H1 (cell line): ENCODE results near the gene ZNF414. TPM values are rescaled to one million over a fixed set of nuclear protein-coding genes. Genes with fewer than 3 reads are reported as not detected.

Experiments
- CTCF ChIA-PET: fragments of 300-600 bp; sonication (Branson Sonifier 250); formaldehyde crosslinking; loops from one replicate; lab custom pipeline; 2021; ENCODE audit not compliant: partially characterized antibody; lab: Charles Lee
- POLR2A ChIA-PET: fragments of 300-600 bp; sonication (Branson Sonifier 250); formaldehyde crosslinking; loops from one replicate; lab custom pipeline; 2021; ENCODE audit warnings: inconsistent platforms; ENCODE audit not compliant: partially characterized antibody; lab: Charles Lee
- DNase-seq, 2 experiments: peaks; one replicate each; pipeline versions ENCODE4 v3.0.0 to v3.0.0-alpha.2; 2010 to 2022; ENCODE audit warnings: low spot score in 2 of 2, low read depth in 1 of 2, mixed read lengths in 1 of 2
- FAIRE-seq: peaks from 2 replicates; lab custom pipeline; 2011; peaks lifted over from hg19 to GRCh38; lab: Jason Lieb, UNC
- H2AFZ ChIP-seq: 2 replicates; pipeline ENCODE4 v1.8.1; 2012; ENCODE audit warnings: low read length, inconsistent platforms
- H2AK5ac ChIP-seq: 2 replicates; pipeline ENCODE4 v1.6.1; 2013; ENCODE audit warnings: low read depth, low read length
- H2BK120ac ChIP-seq: replicated peaks from 2 replicates; pipeline ENCODE3; 2013; ENCODE audit warnings: low read depth, low read length, inconsistent platforms
- H2BK12ac ChIP-seq: 2 replicates; pipeline ENCODE4 v1.6.1; 2013; ENCODE audit warnings: low read depth, low read length
- H2BK15ac ChIP-seq: 2 replicates; pipeline ENCODE4 v1.6.1; 2013; ENCODE audit warnings: low read length
- H2BK20ac ChIP-seq: 2 replicates; pipeline ENCODE4 v1.6.1; 2013; ENCODE audit warnings: low read length
- H2BK5ac ChIP-seq: 2 replicates; pipeline ENCODE4 v1.6.1; 2013; ENCODE audit warnings: low read depth, low read length
- H3K14ac ChIP-seq: 2 replicates; pipeline ENCODE4 v1.6.1; 2013; ENCODE audit warnings: inconsistent platforms; ENCODE audit not compliant: insufficient read length
- H3K18ac ChIP-seq: 2 replicates; pipeline ENCODE4 v1.6.1; 2013; ENCODE audit warnings: low read length; ENCODE audit errors: extremely low read depth
- H3K23ac ChIP-seq: 2 replicates; pipeline ENCODE4 v1.6.1; 2013; ENCODE audit warnings: inconsistent platforms; ENCODE audit not compliant: insufficient read length
- H3K23me2 ChIP-seq: 2 replicates; pipeline ENCODE4 v1.6.1; 2013; ENCODE audit warnings: low read depth, low read length
- H3K27ac ChIP-seq: 2 replicates; pipeline ENCODE4 v1.6.1; 2011; ENCODE audit warnings: low read depth, low read length, inconsistent platforms
- H3K27me3 ChIP-seq, 4 experiments: replicated peaks in 1 of 4; 1 replicate in 1 of 4; 2 replicates in 3 of 4; pipeline versions ENCODE4 v1.6.1 to v1.8.1; 2011 to 2013; ENCODE audit warnings: low read length in 3 of 4, mild to moderate bottlenecking in 3 of 4, inconsistent platforms in 2 of 4, mixed read lengths in 2 of 4, moderate library complexity in 1 of 4; ENCODE audit not compliant: control insufficient read depth in 3 of 4, insufficient read depth in 3 of 4; ENCODE audit errors: extremely low read depth in 1 of 4
- H3K36me3 ChIP-seq, 4 experiments: 2 replicates each; pipeline versions ENCODE4 v1.6.1 to v1.8.1; 2011 to 2013; ENCODE audit warnings: mild to moderate bottlenecking in 4 of 4, low read length in 3 of 4, moderate library complexity in 2 of 4, control low read depth in 1 of 4, inconsistent platforms in 1 of 4; ENCODE audit not compliant: insufficient read depth in 4 of 4, control insufficient read depth in 2 of 4
- H3K4ac ChIP-seq: replicated peaks from 2 replicates; pipeline ENCODE3; 2013; ENCODE audit warnings: low read length, low read depth, mixed read lengths, inconsistent platforms; ENCODE audit not compliant: insufficient read length
- H3K4me1 ChIP-seq, 4 experiments: replicated peaks in 1 of 4; 1 replicate in 1 of 4; 2 replicates in 3 of 4; pipeline versions ENCODE4 v1.6.1 to v1.8.1; 2011 to 2013; ENCODE audit warnings: low read length in 3 of 4, inconsistent platforms in 2 of 4, mixed read lengths in 1 of 4; ENCODE audit not compliant: insufficient read depth in 4 of 4, control insufficient read depth in 3 of 4
- H3K4me2 ChIP-seq, 2 experiments: 2 replicates each; pipeline versions ENCODE4 v1.6.1 to v1.8.1; 2011 to 2013; ENCODE audit warnings: low read depth in 2 of 2, low read length in 2 of 2, control low read depth in 1 of 2, inconsistent platforms in 1 of 2, mild to moderate bottlenecking in 1 of 2; ENCODE audit not compliant: insufficient read depth in 1 of 2
- H3K4me3 ChIP-seq, 4 experiments: fragments of 200-600, 300-600 bp in 1 of 4; sonication (generic), shearing (Covaris generic), sonication (Bioruptor Twin) in 1 of 4; 2 replicates each; pipeline versions ENCODE4 v1.5.1 to v1.8.1; 2011 to 2016; ENCODE audit warnings: low read length in 4 of 4, low read depth in 3 of 4, control low read depth in 2 of 4, inconsistent platforms in 2 of 4, mild to moderate bottlenecking in 2 of 4, mixed read lengths in 1 of 4, moderate library complexity in 1 of 4; ENCODE audit not compliant: insufficient read depth in 2 of 4; ENCODE audit errors: extremely low read depth in 1 of 4
- H3K56ac ChIP-seq: replicated peaks from 2 replicates; pipeline ENCODE3; 2013; ENCODE audit warnings: low read depth, mild to moderate bottlenecking, mixed read lengths, low read length, inconsistent platforms; ENCODE audit not compliant: insufficient read length
- H3K79me1 ChIP-seq: 2 replicates; pipeline ENCODE4 v1.6.1; 2013; ENCODE audit warnings: low read depth, low read length, control low read depth
- H3K79me2 ChIP-seq, 2 experiments: 2 replicates each; pipeline versions ENCODE4 v1.6.1 to v1.8.1; 2012 to 2013; ENCODE audit warnings: low read length in 2 of 2, mild to moderate bottlenecking in 2 of 2, inconsistent platforms in 1 of 2; ENCODE audit not compliant: insufficient read depth in 2 of 2, control insufficient read depth in 1 of 2
- H3K9ac ChIP-seq, 4 experiments: replicated peaks in 1 of 4; 1 replicate in 1 of 4; 2 replicates in 3 of 4; pipeline versions ENCODE4 v1.6.1 to v1.8.1; 2011 to 2013; ENCODE audit warnings: low read depth in 3 of 4, low read length in 3 of 4, control low read depth in 2 of 4, mild to moderate bottlenecking in 2 of 4, moderate library complexity in 2 of 4, inconsistent platforms in 1 of 4; ENCODE audit errors: extremely low read depth in 1 of 4
- H3K9me3 ChIP-seq, 2 experiments: 2 replicates each; pipeline versions ENCODE4 v1.6.1 to v1.8.1; 2012 to 2013; ENCODE audit warnings: mild to moderate bottlenecking in 2 of 2, moderate library complexity in 2 of 2, control low read depth in 1 of 2, inconsistent platforms in 1 of 2, low read depth in 1 of 2, low read length in 1 of 2, mixed read lengths in 1 of 2; ENCODE audit not compliant: insufficient read depth in 2 of 2
- H4K20me1 ChIP-seq, 2 experiments: replicated peaks in 1 of 2; 2 replicates each; pipeline versions ENCODE3 to v1.8.1; 2011 to 2013; ENCODE audit warnings: inconsistent platforms in 2 of 2, low read length in 2 of 2, mild to moderate bottlenecking in 1 of 2; ENCODE audit not compliant: insufficient read depth in 2 of 2, control insufficient read depth in 1 of 2
- H4K5ac ChIP-seq: 2 replicates; pipeline ENCODE4 v1.6.1; 2013; ENCODE audit warnings: low read length, low read depth, mixed read lengths, inconsistent platforms; ENCODE audit not compliant: insufficient read length
- H4K8ac ChIP-seq: 2 replicates; pipeline ENCODE4 v1.8.0; 2013; ENCODE audit warnings: mild to moderate bottlenecking, moderate library complexity, low read length, inconsistent platforms; ENCODE audit not compliant: insufficient read depth; ENCODE audit errors: extremely low read depth
- H4K91ac ChIP-seq: replicated peaks from 2 replicates; pipeline ENCODE3; 2013; ENCODE audit warnings: low read length, mixed read lengths, inconsistent platforms; ENCODE audit not compliant: insufficient read length
- BRCA1 ChIP-seq: IDR thresholded peaks from 2 replicates; pipeline ENCODE4 v1.6.1; 2012; ENCODE audit warnings: low read depth, low read length, improper control_type of control experiment
- HDAC2 ChIP-seq, 2 experiments: fragments of 300-600 bp in 1 of 2; sonication (generic) in 1 of 2; IDR thresholded peaks; 2 replicates each; pipeline ENCODE4 v1.6.1; 2011 to 2012; ENCODE audit warnings: low read depth in 2 of 2, low read length in 2 of 2, mild to moderate bottlenecking in 2 of 2, moderate library complexity in 2 of 2, borderline replicate concordance in 1 of 2, inconsistent platforms in 1 of 2
- JUN ChIP-seq: IDR thresholded peaks from 2 replicates; pipeline ENCODE4 v1.6.1; 2011; ENCODE audit warnings: low read depth, mild to moderate bottlenecking, improper control_type of control experiment, low read length
- POLR2A ChIP-seq, 2 experiments: IDR thresholded peaks; 1 replicate in 1 of 2; 2 replicates in 1 of 2; pipeline ENCODE4 v1.6.1; 2011; ENCODE audit warnings: low read depth in 2 of 2, low read length in 2 of 2, mild to moderate bottlenecking in 2 of 2; ENCODE audit errors: control extremely low read depth in 1 of 2
- SIX5 ChIP-seq: IDR thresholded peaks from 2 replicates; pipeline ENCODE4 v1.6.1; 2011; ENCODE audit warnings: mild to moderate bottlenecking, low read depth, low read length
- SP1 ChIP-seq: IDR thresholded peaks from 2 replicates; pipeline ENCODE4 v1.6.1; 2011; ENCODE audit warnings: low read depth, low read length
- WGBS, 2 experiments: shearing (Covaris generic) in 1 of 2; methylation state at CpG; one replicate each; pipeline versions ENCODE4 v1.1.6 to v1.1.7; 2013 to 2015; ENCODE audit warnings: low lambda C conversion rate in 2 of 2, mixed read lengths in 2 of 2, inconsistent platforms in 1 of 2, low coverage in 1 of 2, missing lambda C conversion rate in 1 of 2; ENCODE audit not compliant: insufficient replicate concordance in 2 of 2, insufficient coverage in 1 of 2, insufficient read length in 1 of 2; ENCODE audit errors: extremely low coverage in 1 of 2, missing lambda C conversion rate in 1 of 2; 5-methylcytosine and 5-hydroxymethylcytosine counted together
- polyA plus RNA-seq, 7 experiments: library from polyadenylated mRNA; depleted of rRNA in 3 of 7; stranded (reverse) in 5 of 7; unstranded in 2 of 7; fragments of >200 nt in 5 of 7; fragments of 200-250 nt in 2 of 7; gene quantifications; 1 replicate in 5 of 7; 2 replicates in 1 of 7; 4 replicates in 1 of 7; pipeline versions ENCODE4 v1.2.1 to v1.2.3, GENCODE V29; 2011 to 2013; ENCODE audit warnings: missing spikeins in 2 of 7, mixed read lengths in 2 of 7
- total RNA-seq: library from RNA; stranded (reverse); fragmentation: NEBNext Ultra II Directional; extraction: Animal tissue kit (Norgen Biotek cat#: 25700); gene quantifications from 2 replicates; pipeline ENCODE4 v1.2.1, GENCODE V29; 2021

The ZNF414 gene
- total and polyA plus RNA-seq, 2 of the 8 experiments (the other 6 are each of a cell fraction or from before 2014, with no cell fraction given) = 9.7 to 26.8 TPM

DNA sequence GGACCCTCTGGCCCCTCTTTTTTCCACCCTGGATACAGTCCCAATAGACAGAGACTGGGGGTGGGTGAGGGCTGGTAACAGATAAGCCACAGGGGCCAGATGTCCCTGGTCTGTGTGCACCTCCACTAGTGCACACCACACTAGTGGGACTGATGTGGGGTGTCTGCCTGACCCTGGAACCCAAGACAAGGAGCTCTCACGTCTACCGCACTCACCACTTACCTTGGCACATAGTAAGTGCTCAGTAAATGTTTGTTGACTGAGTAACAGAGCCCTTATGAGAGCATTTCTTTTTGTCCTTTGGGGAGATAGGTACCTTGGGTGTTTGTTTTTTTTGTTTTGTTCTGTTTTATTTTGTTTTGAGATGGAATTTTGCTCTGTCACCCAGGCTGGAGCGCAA, 23.1 kb upstream of the ZNF414 start:
- Histone ChIP-seq H3K4me3 (no peak overlapping the region), H3K23me2 (no peaks in the 10 kb centered on the region), H3K4me1 (0 out of 7 replicates have a peak, but pooled peaks cover 0 to 3% (median 0%) of the 10 kb centered on the region in 4 experiments), H3K27me3 (no peaks in the 10 kb centered on the region), H2AK5ac (no peak overlapping the region), H3K4ac (no peak overlapping the region), H2BK20ac (no peak overlapping the region), H3K27ac (no peak overlapping the region), H2BK15ac (no peak overlapping the region), H4K8ac (no peak overlapping the region), H3K36me3 (0 out of 8 replicates have a peak, but pooled peaks cover 0 to 3% (median 0%) of the 10 kb centered on the region in 4 experiments), H3K9me3 (no peaks in the 10 kb centered on the region), H3K4me2 (no peak overlapping the region), H4K5ac (no peak overlapping the region), H2AFZ (no peak overlapping the region), H3K79me2 (no peaks in the 10 kb centered on the region), H3K56ac (no peak overlapping the region), H3K14ac (no peak overlapping the region), H2BK5ac (no peak overlapping the region), H2BK120ac (no peak overlapping the region), H3K79me1 (no peaks in the 10 kb centered on the region), H3K18ac (no peak overlapping the region)
- FAIRE-seq = no peak
- CTCF ChIA-PET = interaction anchor here (0.7 to 1.2 kb wide), 3 partner anchors 13 to 1406 kb away, joined by 3 to 9 read pairs (median 4); no protein-coding TSS in a partner anchor
- DNase-seq = no peak
- 100% methylated on average over 3 of the region's 3 CpGs; no CpG with 5 or more reads in 1 of the 2 experiments for WGBS, 2 experiments
- TF ChIP-seq JUN (no peak), BRCA1 (no peak), POLR2A (IDR thresholded peaks at IDR 0.05; ENCODE audit: control extremely low read depth in 1 of 2, low read depth in 2 of 2, low read length in 2 of 2) (no peak), SIX5 (no peak), SP1 (no peak), HDAC2 (IDR thresholded peaks at IDR 0.05; ENCODE audit: borderline replicate concordance in 1 of 2, low read depth in 2 of 2, low read length in 2 of 2) (no peak)
- TF ChIP-seq, all 59 proteins: peak for 0
- Histone ChIP-seq H4K91ac (no peak overlapping the region), H4K20me1 (peaks cover 0 to 2% of the 10 kb centered on the region in 2 experiments), H3K9ac (no peak overlapping the region), H2BK12ac (no peak overlapping the region), H3K23ac (no peak overlapping the region)
- POLR2A ChIA-PET = interaction anchor here (1.1 to 1.3 kb wide), 2 partner anchors 11 to 22 kb away, joined by 3 to 4 read pairs; no protein-coding TSS in a partner anchor
